OCI-LY3 (cell line): Measurements from ENCODE around the gene TCL1A.

Experiments
- EZH2phosphoT487 ChIP-seq: fragments of 200-600 bp; shearing (Covaris generic); IDR thresholded peaks from 2 replicates; pipeline ENCODE4 v1.6.1; 2018; ENCODE audit warnings: antibody characterized with exemption, mixed run types, low read depth
- TF ChIP-seq, protein P1 (sequence below): fragments of 200-600, 300-600 bp; sonication (generic); IDR thresholded peaks from 2 replicates; pipeline ENCODE4 v1.5.1; 2014; ENCODE audit warnings: antibody characterized with exemption, low read length, low read depth

DNA sequence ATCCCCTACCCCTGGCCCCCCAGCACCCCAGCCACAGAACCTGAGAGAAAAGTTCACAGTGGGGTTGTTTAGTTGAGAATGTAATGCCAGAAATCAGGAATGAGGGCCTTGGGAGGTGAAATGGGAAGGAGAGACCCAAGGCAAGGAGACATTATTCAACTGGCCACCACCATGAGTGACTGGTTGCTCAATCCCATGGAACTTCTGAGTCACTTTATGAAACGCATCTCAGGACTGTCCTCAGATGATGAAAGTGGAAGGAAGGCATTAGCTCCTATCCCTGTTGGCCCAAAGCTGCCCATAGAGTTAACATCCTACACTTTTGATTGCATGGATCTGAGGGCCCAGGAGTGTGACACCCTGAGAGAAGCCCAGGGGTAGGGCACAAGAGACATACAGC lies 25.4 kb upstream of the TCL1A start:
- TF ChIP-seq, protein P1, sequence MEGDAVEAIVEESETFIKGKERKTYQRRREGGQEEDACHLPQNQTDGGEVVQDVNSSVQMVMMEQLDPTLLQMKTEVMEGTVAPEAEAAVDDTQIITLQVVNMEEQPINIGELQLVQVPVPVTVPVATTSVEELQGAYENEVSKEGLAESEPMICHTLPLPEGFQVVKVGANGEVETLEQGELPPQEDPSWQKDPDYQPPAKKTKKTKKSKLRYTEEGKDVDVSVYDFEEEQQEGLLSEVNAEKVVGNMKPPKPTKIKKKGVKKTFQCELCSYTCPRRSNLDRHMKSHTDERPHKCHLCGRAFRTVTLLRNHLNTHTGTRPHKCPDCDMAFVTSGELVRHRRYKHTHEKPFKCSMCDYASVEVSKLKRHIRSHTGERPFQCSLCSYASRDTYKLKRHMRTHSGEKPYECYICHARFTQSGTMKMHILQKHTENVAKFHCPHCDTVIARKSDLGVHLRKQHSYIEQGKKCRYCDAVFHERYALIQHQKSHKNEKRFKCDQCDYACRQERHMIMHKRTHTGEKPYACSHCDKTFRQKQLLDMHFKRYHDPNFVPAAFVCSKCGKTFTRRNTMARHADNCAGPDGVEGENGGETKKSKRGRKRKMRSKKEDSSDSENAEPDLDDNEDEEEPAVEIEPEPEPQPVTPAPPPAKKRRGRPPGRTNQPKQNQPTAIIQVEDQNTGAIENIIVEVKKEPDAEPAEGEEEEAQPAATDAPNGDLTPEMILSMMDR = no peak
- TF ChIP-seq EZH2phosphoT487 = no peak
